GM12874 (cell line): Measurements from ENCODE around the gene TMEM63C.

Experiments used
- CTCF ChIP-seq: IDR thresholded peaks from 2 replicates; pipeline ENCODE4 v1.5.1; 2011; ENCODE audit warnings: low read depth, mild to moderate bottlenecking, control low read depth, low read length, moderate library complexity; ENCODE audit not compliant: insufficient read depth

Gene TMEM63C, protein sequence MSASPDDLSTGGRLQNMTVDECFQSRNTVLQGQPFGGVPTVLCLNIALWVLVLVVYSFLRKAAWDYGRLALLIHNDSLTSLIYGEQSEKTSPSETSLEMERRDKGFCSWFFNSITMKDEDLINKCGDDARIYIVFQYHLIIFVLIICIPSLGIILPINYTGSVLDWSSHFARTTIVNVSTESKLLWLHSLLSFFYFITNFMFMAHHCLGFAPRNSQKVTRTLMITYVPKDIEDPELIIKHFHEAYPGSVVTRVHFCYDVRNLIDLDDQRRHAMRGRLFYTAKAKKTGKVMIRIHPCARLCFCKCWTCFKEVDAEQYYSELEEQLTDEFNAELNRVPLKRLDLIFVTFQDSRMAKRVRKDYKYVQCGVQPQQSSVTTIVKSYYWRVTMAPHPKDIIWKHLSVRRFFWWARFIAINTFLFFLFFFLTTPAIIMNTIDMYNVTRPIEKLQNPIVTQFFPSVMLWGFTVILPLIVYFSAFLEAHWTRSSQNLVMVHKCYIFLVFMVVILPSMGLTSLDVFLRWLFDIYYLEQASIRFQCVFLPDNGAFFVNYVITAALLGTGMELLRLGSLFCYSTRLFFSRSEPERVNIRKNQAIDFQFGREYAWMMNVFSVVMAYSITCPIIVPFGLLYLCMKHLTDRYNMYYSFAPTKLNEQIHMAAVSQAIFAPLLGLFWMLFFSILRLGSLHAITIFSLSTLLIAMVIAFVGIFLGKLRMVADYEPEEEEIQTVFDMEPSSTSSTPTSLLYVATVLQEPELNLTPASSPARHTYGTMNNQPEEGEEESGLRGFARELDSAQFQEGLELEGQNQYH

DNA sequence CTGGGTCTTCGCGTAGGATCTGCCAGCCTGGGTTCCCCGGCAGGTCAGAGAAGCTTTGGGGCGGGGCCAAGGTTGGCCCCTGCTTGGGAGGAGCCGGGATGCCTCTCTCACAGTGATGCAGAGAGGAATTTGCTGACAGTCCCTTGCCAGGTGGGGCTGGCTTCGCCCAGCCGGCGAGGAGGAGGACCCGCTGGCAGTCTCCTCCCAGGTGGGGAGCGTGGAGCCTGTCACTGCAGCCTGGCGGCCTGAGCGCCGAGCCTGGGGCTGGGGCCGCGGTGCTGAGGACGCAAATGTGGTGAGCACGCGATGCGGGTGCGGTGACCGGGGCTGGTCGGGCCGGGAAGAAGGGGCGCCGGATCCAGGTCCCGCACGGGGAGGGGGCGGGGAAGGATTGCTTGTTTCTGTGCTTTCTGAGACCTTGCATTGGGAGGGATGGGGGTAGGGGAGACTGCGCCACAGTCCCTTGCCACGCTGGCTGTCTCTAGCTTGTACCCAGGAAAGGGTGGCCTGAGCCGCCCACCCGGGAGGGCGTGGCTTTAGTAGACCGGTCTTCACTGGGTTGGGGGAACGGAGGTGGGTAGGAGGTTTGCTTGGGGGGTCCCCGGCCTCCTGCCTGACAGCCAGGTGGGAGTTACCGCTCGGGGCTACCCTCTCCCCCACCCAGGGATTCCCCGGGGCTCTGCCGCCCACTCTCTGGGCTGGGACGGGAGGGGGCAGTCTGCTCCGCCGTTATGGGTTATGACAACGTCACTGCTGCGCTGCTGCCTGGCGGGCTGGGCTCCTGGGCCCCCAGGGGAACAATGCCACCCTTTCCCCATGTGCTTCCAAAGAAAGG lies at the start of gene TMEM63C:
TSS of gene TMEM63C (plus strand) at position 196 of the 835 bp plus-strand sequence. CDS start 37,016 bp downstream, outside the sequence.
- no peak for TF ChIP-seq CTCF

GRCh38 chr14:77131871-77132486 lies 49.6 kb upstream of the TMEM63C start:
- 0 out of 2 replicates have a peak, but pooled peaks have one; percentile 15 for TF ChIP-seq CTCF

DNA sequence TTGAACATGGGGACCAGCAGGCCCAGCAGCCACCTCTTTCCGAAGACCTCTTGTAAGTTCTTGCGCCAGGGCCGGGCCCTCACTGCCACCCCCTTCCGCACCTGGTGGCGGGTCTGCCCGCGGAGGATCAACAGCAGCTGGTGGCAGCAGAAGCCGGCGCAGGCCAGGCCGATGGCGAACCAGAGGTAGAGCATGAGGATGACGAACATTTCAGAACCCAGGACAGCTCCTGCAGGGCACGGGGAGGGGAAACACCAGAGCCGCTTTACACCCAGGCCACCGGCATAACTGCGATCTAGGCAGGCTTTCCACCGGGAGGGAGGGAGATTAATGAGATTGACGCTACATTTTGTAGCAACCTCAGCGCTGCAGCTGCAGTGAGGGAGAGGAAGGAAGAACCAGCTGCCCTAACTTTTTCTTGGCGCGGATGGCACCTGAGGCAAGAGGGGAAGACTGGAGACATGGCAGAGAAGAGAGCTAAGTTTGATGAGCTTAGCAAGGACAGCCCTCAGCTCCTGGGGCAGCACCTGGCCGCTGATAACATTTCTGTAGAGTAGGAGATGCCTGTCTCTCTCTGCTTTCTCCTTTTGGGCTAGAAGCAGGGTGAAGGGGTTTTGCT lies 47.8 kb upstream of the TMEM63C start:
- no peak for TF ChIP-seq CTCF

DNA sequence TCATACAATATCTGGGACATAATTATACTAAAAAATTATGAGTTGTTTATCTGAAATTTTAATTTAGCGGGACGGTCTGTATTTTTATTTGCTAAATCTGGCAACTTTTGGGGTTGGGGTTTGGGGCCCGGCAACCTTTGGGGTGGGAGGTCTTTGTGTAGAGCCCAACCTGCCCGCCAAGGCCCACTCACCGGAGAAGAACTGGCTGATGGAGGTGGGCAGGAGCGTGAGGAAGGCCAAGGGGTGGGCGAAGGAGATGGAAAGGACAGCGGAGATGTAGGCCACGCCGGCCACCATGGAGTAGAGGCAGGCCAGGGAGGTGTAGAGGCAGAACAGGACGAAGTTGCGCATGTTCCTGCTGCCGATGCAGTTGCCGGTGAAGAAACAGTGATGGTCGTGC lies 42.6 kb upstream of the TMEM63C start:
- no peak for TF ChIP-seq CTCF

- peak; percentile 87 for TF ChIP-seq CTCF
Observed at GRCh38 chr14:77139540-77140358, 41.8 kb upstream of the TMEM63C start.
